IMR-90 (cell line): Measurements from ENCODE around the gene CERS6. TPM values are rescaled to one million over a fixed set of nuclear protein-coding genes. Genes with fewer than 3 reads are reported as not detected.

Experiments used
- ATAC-seq: fragments of 200-7000 bp; cut with Tn5 transposase; 2 replicates; pipeline ENCODE4 v1.9.1; 2020; ENCODE audit warnings: low read depth, mild to moderate bottlenecking, moderate library complexity
- BruUV-seq: library from RNA; stranded (reverse); fragments of 400-500 nt; replicated peaks from 2 replicates; lab custom pipeline; 2021; lab: Mats Ljungman, UMichigan
- CTCF ChIA-PET: fragments of 300-600 bp; formaldehyde crosslinking; extraction: SDS; loops from one replicate; lab custom pipeline; 2021; ENCODE audit warnings: antibody characterized with exemption; lab: Yijun Ruan, JAX
- POLR2A ChIA-PET: fragments of 300-600 bp; sonication (Branson Sonifier 250); formaldehyde crosslinking; loops from one replicate; lab custom pipeline; 2022; ENCODE audit warnings: antibody characterized with exemption; ENCODE audit not compliant: unreplicated experiment; lab: Charles Lee
- DNase-seq: peaks from one replicate; pipeline ENCODE4 v3.0.0; 2013
- H2AFZ ChIP-seq: replicated peaks from 2 replicates; pipeline ENCODE3; 2013; ENCODE audit warnings: low read length, mild to moderate bottlenecking; ENCODE audit not compliant: poor library complexity
- H2AK5ac ChIP-seq: 2 replicates; pipeline ENCODE4 v1.6.1; 2013; ENCODE audit warnings: low read depth, low read length, inconsistent platforms
- H2AK9ac ChIP-seq: replicated peaks from 2 replicates; pipeline ENCODE3; 2013; ENCODE audit warnings: mild to moderate bottlenecking, low read depth, low read length, moderate library complexity; ENCODE audit not compliant: poor library complexity
- H2BK120ac ChIP-seq: 2 replicates; pipeline ENCODE4 v1.6.1; 2013; ENCODE audit warnings: low read depth, low read length, inconsistent platforms
- H2BK15ac ChIP-seq: 3 replicates; pipeline ENCODE4 v1.6.1; 2013; ENCODE audit warnings: low read depth, low read length, inconsistent platforms
- H2BK20ac ChIP-seq: 2 replicates; pipeline ENCODE4 v1.6.1; 2013; ENCODE audit warnings: low read depth, mild to moderate bottlenecking, inconsistent platforms, low read length, moderate library complexity
- H2BK5ac ChIP-seq: 2 replicates; pipeline ENCODE4 v1.6.1; 2013; ENCODE audit warnings: mild to moderate bottlenecking, low read depth, low read length, inconsistent platforms; ENCODE audit not compliant: poor library complexity, severe bottlenecking
- H3K14ac ChIP-seq: replicated peaks from 2 replicates; pipeline ENCODE4 v1.6.1; 2013; ENCODE audit warnings: low read depth, low read length, inconsistent platforms
- H3K18ac ChIP-seq: 2 replicates; pipeline ENCODE4 v1.6.1; 2013; ENCODE audit warnings: low read depth, low read length, control low read depth
- H3K23ac ChIP-seq: 2 replicates; pipeline ENCODE4 v1.6.1; 2013; ENCODE audit warnings: low read depth, low read length, inconsistent platforms
- H3K27ac ChIP-seq: 2 replicates; pipeline ENCODE4 v1.5.1; 2013; ENCODE audit warnings: mild to moderate bottlenecking, control low read depth, low read length; ENCODE audit not compliant: insufficient read depth
- H3K27me3 ChIP-seq: 2 replicates; pipeline ENCODE4 v1.6.1; 2013; ENCODE audit warnings: low read length; ENCODE audit not compliant: control insufficient read depth, insufficient read depth
- H3K36me3 ChIP-seq: 2 replicates; pipeline ENCODE4 v1.6.1; 2013; ENCODE audit warnings: low read length, mixed read lengths; ENCODE audit not compliant: control insufficient read depth, insufficient read depth
- H3K4ac ChIP-seq: 2 replicates; pipeline ENCODE4 v1.6.1; 2013; ENCODE audit warnings: low read depth, low read length, inconsistent platforms
- H3K4me1 ChIP-seq: 2 replicates; pipeline ENCODE4 v1.6.1; 2013; ENCODE audit warnings: low read length, mixed read lengths; ENCODE audit not compliant: control insufficient read depth, insufficient read depth
- H3K4me2 ChIP-seq: 2 replicates; pipeline ENCODE4 v1.6.1; 2013; ENCODE audit warnings: low read depth, mild to moderate bottlenecking, control low read depth, low read length, moderate library complexity
- H3K4me3 ChIP-seq: 2 replicates; pipeline ENCODE4 v1.5.1; 2013; ENCODE audit warnings: low read depth, mild to moderate bottlenecking, control low read depth, low read length, moderate library complexity; ENCODE audit not compliant: insufficient read depth
- H3K56ac ChIP-seq: 2 replicates; pipeline ENCODE4 v1.6.1; 2013; ENCODE audit warnings: low read length, inconsistent platforms; ENCODE audit not compliant: insufficient read depth; ENCODE audit errors: extremely low read depth
- H3K79me1 ChIP-seq, 2 experiments: 2 replicates each; pipeline ENCODE4 v1.6.1; 2013; ENCODE audit warnings: low read length in 2 of 2, inconsistent platforms in 1 of 2, low read depth in 1 of 2
- H3K9ac ChIP-seq: 2 replicates; pipeline ENCODE4 v1.6.1; 2013; ENCODE audit warnings: low read depth, low read length, control low read depth
- H3K9me1 ChIP-seq: 2 replicates; pipeline ENCODE4 v1.6.1; 2013; ENCODE audit warnings: low read length, inconsistent platforms; ENCODE audit not compliant: insufficient read depth
- H3K9me3 ChIP-seq: 2 replicates; pipeline ENCODE4 v1.6.1; 2013; ENCODE audit warnings: low read length; ENCODE audit not compliant: control insufficient read depth, insufficient read depth
- H4K20me1 ChIP-seq: 2 replicates; pipeline ENCODE4 v1.6.1; 2013; ENCODE audit warnings: low read length, inconsistent platforms; ENCODE audit not compliant: insufficient read depth
- H4K5ac ChIP-seq: 2 replicates; pipeline ENCODE4 v1.6.1; 2013; ENCODE audit warnings: mild to moderate bottlenecking, low read depth, low read length, control low read depth
- H4K8ac ChIP-seq, 2 experiments: 2 replicates each; pipeline ENCODE4 v1.6.1; 2013; ENCODE audit warnings: low read depth in 2 of 2, low read length in 2 of 2, control low read depth in 1 of 2, inconsistent platforms in 1 of 2
- H4K91ac ChIP-seq: 2 replicates; pipeline ENCODE4 v1.6.1; 2013; ENCODE audit warnings: low read depth, low read length, inconsistent platforms; ENCODE audit not compliant: insufficient read depth
- CHD1 ChIP-seq: IDR thresholded peaks from 2 replicates; pipeline ENCODE4 v1.6.1; 2012; ENCODE audit warnings: low read depth, low read length, improper control_type of control experiment
- FOS ChIP-seq: fragments of 150-350 bp; IDR thresholded peaks from 2 replicates; pipeline ENCODE4 v1.6.1; 2016; ENCODE audit warnings: low read depth, low read length
- MAFK ChIP-seq: IDR thresholded peaks from 2 replicates; pipeline ENCODE4 v1.6.1; 2012; ENCODE audit warnings: low read depth, low read length, improper control_type of control experiment
- MAZ ChIP-seq: IDR thresholded peaks from 2 replicates; pipeline ENCODE4 v1.6.1; 2012; ENCODE audit warnings: low read depth, mild to moderate bottlenecking, low read length, improper control_type of control experiment, moderate library complexity, borderline replicate concordance
- MXI1 ChIP-seq: IDR thresholded peaks from 2 replicates; pipeline ENCODE4 v1.6.1; 2012; ENCODE audit warnings: low read depth, mild to moderate bottlenecking, low read length, moderate library complexity, borderline replicate concordance
- NFE2L2 ChIP-seq: fragments of 150-350 bp; IDR thresholded peaks from 2 replicates; pipeline ENCODE4 v1.6.1; 2016; ENCODE audit warnings: low read depth, mild to moderate bottlenecking, low read length
- POLR2A ChIP-seq: IDR thresholded peaks from 2 replicates; pipeline ENCODE4 v1.6.1; 2012; ENCODE audit warnings: mild to moderate bottlenecking, low read depth, low read length
- RAD21 ChIP-seq: IDR thresholded peaks from 2 replicates; pipeline ENCODE4 v1.6.1; 2012; ENCODE audit warnings: low read length, improper control_type of control experiment
- RCOR1 ChIP-seq: IDR thresholded peaks from 2 replicates; pipeline ENCODE4 v1.6.1; 2012; ENCODE audit warnings: mild to moderate bottlenecking, low read length, improper control_type of control experiment; ENCODE audit not compliant: insufficient replicate concordance
- RFX5 ChIP-seq: IDR thresholded peaks from 2 replicates; pipeline ENCODE4 v1.8.0; 2012; ENCODE audit warnings: low read depth, mild to moderate bottlenecking, low read length, moderate library complexity
- SMC3 ChIP-seq: fragments of 150-350 bp; IDR thresholded peaks from 2 replicates; pipeline ENCODE4 v1.6.1; 2016; ENCODE audit warnings: low read depth, mild to moderate bottlenecking, antibody characterized with exemption, low read length, moderate library complexity
- WGBS, 2 experiments: methylation state at CpG; one replicate each; pipeline versions ENCODE4 v1.1.5 to v1.1.7; 2013; ENCODE audit warnings: missing lambda C conversion rate in 2 of 2; ENCODE audit not compliant: insufficient read length in 1 of 2; ENCODE audit errors: extremely low coverage in 2 of 2; 5-methylcytosine and 5-hydroxymethylcytosine counted together
- dilution Hi-C: fragments of 300-500 bp; cut with HindIII; formaldehyde crosslinking; loops from one replicate; pipeline ENCODE4 v1.14.3; 2018; ENCODE audit warnings: low sequenced_read_pairs; ENCODE audit not compliant: unreplicated experiment
- in situ Hi-C: fragments of 300-500 bp; cut with MboI; formaldehyde crosslinking; loops from 3 replicates; pipeline ENCODE4 v1.14.3; 2019; ENCODE audit warnings: low sequenced_read_pairs, inconsistent platforms, mixed read lengths
- intact Hi-C: fragments of 100-400 bp; cut with micrococcal nuclease; formaldehyde crosslinking; loops from 2 replicates; pipeline ENCODE4 v1.10.0; 2022
- polyA plus RNA-seq, 3 experiments: library from polyadenylated mRNA; depleted of rRNA; stranded (reverse); fragments of >200 nt; gene quantifications; 2 replicates each; pipeline ENCODE4 v1.2.3, GENCODE V29; 2012; ENCODE audit warnings: low replicate concordance in 1 of 3
- total RNA-seq: library from RNA; depleted of rRNA; stranded (reverse); fragments of >200 nt; gene quantifications from 2 replicates; pipeline ENCODE4 v1.2.3, GENCODE V29; 2012
- TF ChIP-seq, protein P1 (sequence below): fragments of 150-350 bp; IDR thresholded peaks from 2 replicates; pipeline ENCODE4 v1.6.1; 2016; ENCODE audit warnings: low read depth, mild to moderate bottlenecking, low read length, moderate library complexity, borderline replicate concordance
- TF ChIP-seq, protein P2 (sequence below): conservative IDR thresholded peaks from 2 replicates; pipeline ENCODE4 v1.5.1; 2012; ENCODE audit warnings: mild to moderate bottlenecking, low read depth, low read length, improper control_type of control experiment
- TF ChIP-seq, protein P3 (sequence below): fragments of 150-350 bp; IDR thresholded peaks from 2 replicates; pipeline ENCODE4 v1.6.1; 2017; ENCODE audit warnings: mild to moderate bottlenecking, antibody characterized with exemption, low read length, low read depth

Gene CERS6
- total and polyA plus RNA-seq, 2 of the 4 experiments (the other 2 are of a cell fraction) = 2.1 to 5.7 TPM

DNA sequence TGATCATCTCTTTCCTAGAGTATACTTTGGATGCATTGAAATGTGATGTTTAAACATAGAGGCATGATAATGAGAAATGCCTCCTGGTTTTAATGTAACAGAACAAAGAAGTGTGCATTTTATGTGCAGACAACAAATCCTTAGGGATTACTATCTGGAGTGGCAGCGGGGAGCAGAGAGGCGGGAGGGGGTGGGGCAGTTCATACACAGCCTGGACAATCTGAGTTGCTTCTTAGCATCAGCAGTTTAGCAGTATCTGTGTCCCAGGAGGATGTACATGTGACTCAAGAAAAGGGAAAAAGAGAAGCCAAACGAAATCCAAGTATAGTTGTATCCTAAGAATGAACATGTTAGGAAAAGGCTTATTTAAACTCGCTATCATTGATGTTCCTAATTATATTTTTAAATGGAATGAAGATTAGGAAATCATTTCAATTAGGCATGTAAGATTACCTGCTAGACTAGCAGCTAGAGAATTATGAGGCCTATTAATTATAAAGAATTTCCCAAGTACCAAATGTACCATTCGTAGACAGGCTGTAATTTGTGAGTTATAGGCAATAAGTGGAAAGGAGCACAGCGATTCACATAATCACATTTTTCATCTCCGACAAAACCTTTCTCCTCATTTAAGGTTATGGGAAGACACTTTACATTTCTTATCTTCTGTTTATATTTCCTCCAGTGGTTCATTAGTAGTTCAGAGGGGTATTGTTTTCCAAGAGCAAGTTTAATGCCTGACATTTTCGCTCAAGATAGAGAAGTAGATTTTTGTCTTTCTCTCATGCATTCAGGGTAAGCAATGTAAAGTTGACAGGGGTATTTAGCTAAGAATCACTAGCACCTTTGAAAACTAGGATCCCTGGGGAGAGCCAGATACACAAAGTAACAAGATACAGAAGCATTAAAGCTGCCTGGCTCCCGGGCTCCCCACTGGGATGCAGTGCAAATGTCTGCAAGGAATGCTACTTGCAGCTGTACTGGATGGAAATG lies 205.1 kb downstream of the CERS6 start:
- Histone ChIP-seq H3K14ac (no peak overlapping the region), H2BK5ac (no peak overlapping the region), H3K23ac (no peak overlapping the region), H4K20me1 (no peaks in the 10 kb centered on the region), H3K79me1 (no peaks in the 10 kb centered on the region), H3K4me1 (peaks cover 3% of the 10 kb centered on the region; the same call in 1 of the 2 replicates), H3K36me3 (no peaks in the 10 kb centered on the region), H3K27me3 (no peaks in the 10 kb centered on the region), H2AK5ac (no peak overlapping the region), H3K9me1 (no peaks in the 10 kb centered on the region), H3K9ac (no peak overlapping the region), H3K4me2 (no peak overlapping the region), H3K56ac (no peak overlapping the region), H2AFZ (no peak overlapping the region), H2BK20ac (no peak overlapping the region), H4K8ac (no peak overlapping the region), H2AK9ac (no peak overlapping the region), H3K4ac (no peak overlapping the region), H3K4me3 (no peak overlapping the region), H3K27ac (no peak overlapping the region), H3K9me3 (no peaks in the 10 kb centered on the region), H4K91ac (no peak overlapping the region), H3K18ac (no peak overlapping the region), H2BK15ac (no peak overlapping the region), H4K5ac (no peak overlapping the region), H2BK120ac (no peak overlapping the region)
- dilution Hi-C loops = no loop called here
- POLR2A ChIA-PET = no interaction called here
- DNase-seq (no peak), ATAC-seq (peak; percentile 42; the same call in 1 of the 2 replicates)
- intact Hi-C loops = no loop called here
- BruUV-seq = no TSS peak
- in situ Hi-C loops = no loop called here
- WGBS, 2 experiments = no CpG with 5 or more reads among the region's 9 CpGs
- CTCF ChIA-PET = no interaction called here
- no peak for TF ChIP-seq NFE2L2
- TF ChIP-seq, protein P1, sequence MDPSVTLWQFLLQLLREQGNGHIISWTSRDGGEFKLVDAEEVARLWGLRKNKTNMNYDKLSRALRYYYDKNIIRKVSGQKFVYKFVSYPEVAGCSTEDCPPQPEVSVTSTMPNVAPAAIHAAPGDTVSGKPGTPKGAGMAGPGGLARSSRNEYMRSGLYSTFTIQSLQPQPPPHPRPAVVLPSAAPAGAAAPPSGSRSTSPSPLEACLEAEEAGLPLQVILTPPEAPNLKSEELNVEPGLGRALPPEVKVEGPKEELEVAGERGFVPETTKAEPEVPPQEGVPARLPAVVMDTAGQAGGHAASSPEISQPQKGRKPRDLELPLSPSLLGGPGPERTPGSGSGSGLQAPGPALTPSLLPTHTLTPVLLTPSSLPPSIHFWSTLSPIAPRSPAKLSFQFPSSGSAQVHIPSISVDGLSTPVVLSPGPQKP = no peak
- TF ChIP-seq SMC3 = no peak
- TF ChIP-seq, protein P2, sequence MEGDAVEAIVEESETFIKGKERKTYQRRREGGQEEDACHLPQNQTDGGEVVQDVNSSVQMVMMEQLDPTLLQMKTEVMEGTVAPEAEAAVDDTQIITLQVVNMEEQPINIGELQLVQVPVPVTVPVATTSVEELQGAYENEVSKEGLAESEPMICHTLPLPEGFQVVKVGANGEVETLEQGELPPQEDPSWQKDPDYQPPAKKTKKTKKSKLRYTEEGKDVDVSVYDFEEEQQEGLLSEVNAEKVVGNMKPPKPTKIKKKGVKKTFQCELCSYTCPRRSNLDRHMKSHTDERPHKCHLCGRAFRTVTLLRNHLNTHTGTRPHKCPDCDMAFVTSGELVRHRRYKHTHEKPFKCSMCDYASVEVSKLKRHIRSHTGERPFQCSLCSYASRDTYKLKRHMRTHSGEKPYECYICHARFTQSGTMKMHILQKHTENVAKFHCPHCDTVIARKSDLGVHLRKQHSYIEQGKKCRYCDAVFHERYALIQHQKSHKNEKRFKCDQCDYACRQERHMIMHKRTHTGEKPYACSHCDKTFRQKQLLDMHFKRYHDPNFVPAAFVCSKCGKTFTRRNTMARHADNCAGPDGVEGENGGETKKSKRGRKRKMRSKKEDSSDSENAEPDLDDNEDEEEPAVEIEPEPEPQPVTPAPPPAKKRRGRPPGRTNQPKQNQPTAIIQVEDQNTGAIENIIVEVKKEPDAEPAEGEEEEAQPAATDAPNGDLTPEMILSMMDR = no peak
- TF ChIP-seq MXI1 = no peak
- no peak for TF ChIP-seq MAFK
- TF ChIP-seq, protein P3, sequence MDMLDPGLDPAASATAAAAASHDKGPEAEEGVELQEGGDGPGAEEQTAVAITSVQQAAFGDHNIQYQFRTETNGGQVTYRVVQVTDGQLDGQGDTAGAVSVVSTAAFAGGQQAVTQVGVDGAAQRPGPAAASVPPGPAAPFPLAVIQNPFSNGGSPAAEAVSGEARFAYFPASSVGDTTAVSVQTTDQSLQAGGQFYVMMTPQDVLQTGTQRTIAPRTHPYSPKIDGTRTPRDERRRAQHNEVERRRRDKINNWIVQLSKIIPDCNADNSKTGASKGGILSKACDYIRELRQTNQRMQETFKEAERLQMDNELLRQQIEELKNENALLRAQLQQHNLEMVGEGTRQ = no peak
- TF ChIP-seq FOS = no peak
- TF ChIP-seq POLR2A = no peak
- TF ChIP-seq CHD1 = no peak
- no peak for TF ChIP-seq RCOR1
- TF ChIP-seq RAD21 = no peak
- no peak for TF ChIP-seq RFX5
- no peak for TF ChIP-seq MAZ
